NT2/D1 (cell line): ENCODE measurements around the gene GNMT.

Source experiments
- SUZ12 ChIP-seq: IDR thresholded peaks from 2 replicates; pipeline ENCODE4 v1.6.1; 2011; ENCODE audit not compliant: insufficient read length, insufficient read depth; ENCODE audit errors: extremely low read depth
- YY1 ChIP-seq: IDR thresholded peaks from 2 replicates; pipeline ENCODE4 v1.6.1; 2011; ENCODE audit not compliant: insufficient read length, insufficient read depth
- ZNF274 ChIP-seq: IDR thresholded peaks from 2 replicates; pipeline ENCODE4 v1.6.1; 2011; ENCODE audit warnings: mild to moderate bottlenecking, low read depth, low read length

GRCh38 chr6:42942444-42942843, 18.1 kb upstream of the GNMT start:
- TF ChIP-seq YY1 (no peak), SUZ12 (no peak), ZNF274 (no peak)
